ENCODE results near the gene SMARCC2. TPM values are rescaled to one million over a fixed set of nuclear protein-coding genes. Genes with fewer than 3 reads are reported as not detected.
A peak's percentile ranks its signal among the peaks of the same experiment; 100 is the strongest.

Gene SMARCC2
- total RNA-seq, 2 donors from 2014 or later: 101 to 123 TPM

DNA sequence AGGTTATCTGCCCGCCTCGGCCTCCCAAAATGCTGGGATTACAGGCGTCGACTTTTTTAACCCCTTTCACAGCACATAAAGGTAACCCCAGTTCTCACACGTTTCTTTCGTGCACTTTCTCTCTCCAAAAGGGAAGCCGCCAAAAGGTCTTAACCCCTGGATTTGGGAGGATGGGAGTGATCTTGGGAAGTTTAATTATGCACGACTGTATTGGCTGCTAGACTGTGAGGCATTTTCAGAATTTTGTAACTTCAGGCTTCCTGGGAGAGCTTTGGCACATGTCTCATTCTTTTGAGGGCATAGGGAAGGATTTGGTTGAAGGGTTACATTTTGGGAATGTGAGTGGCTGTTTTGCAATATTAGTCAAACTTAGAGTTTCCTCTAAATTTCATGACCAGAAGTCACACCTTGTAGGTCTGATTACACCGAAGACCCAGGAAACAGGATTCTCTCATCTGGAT lies 1.4 kb upstream of the SMARCC2 start:
- ATAC-seq: no peak
- peaks cover 19 to 21% of the 10 kb centered on the region in 2 donors for H3K36me3 Mint-ChIP-seq
- DNase-seq (ENCODE audit: low spot score in 2 of 2): no peak
- H3K9me3 Mint-ChIP-seq: peaks cover 0 to 6% of the 10 kb centered on the region in 2 donors
- peak overlapping the region; percentile 96 to 100 for H3K27ac Mint-ChIP-seq

DNA sequence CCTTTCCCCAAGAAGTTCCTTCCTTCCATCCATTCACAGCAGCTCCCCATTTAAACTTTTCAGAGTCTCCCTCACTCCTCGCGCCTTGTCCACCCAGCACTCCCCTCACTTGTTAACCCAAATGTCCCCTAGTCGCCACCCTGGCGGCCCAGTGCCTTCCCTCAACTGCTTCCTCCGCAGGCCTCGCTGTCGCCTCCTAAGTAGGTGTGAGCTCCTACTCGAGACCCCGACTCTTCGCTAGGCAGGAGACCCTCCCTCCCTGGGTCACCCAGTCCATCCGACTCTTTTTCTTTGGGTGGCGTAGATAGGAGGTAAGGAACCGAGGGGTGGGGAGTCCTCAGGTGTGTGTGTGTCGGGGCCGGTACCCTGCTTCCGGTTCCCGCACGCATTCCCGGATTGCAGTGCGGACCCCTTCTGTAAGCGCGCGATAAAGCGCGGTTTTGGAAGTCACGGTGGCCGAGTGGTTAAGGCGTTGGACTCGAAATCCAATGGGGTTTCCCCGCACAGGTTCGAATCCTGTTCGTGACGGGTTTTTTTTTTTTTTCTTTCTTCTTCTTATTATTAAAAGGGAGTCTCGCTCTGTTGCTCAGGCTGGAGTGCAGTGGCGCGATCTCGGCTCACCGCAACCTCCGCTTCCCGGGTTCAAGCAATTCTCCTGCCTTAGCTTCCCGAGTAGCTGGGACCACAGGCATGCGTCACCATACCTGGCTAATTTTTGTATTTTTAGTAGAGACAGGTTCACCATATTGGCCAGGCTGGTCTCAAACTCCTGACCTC lies 823 bp upstream of the SMARCC2 start:
- Mint-ChIP-seq H3K36me3 (peaks cover 19 to 24% of the 10 kb centered on the region in 2 donors), H3K9me3 (peaks cover 0 to 6% of the 10 kb centered on the region in 2 donors), H3K27ac (peak overlapping the region; percentile 96 to 100)
- DNase-seq (ENCODE audit: low spot score in 2 of 2) (peak; percentile 88 to 92), ATAC-seq (peak; percentile 60 to 64)

DNA sequence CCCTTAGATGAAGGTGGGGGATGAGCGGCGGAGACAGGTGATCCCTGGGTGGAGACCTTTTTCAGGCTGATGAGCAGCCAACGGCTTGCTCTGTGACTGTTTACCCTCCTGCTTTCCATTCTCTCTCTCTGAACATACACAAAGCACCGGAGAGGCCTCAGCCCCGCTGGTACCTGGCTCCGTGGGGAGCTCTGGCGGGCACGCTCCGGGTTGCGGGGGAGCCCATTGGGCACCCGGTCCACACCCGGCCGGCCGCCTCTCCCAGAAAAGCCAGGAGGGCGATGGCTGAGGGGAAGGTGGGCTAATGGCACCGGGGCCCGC lies 545 bp downstream of the SMARCC2 start:
- H3K36me3 Mint-ChIP-seq: peaks cover 24 to 25% of the 10 kb centered on the region in 2 donors
- ATAC-seq (no peak), DNase-seq (ENCODE audit: low spot score in 2 of 2) (peak; percentile 21 to 67)
- peaks cover 0 to 6% of the 10 kb centered on the region in 2 donors for H3K9me3 Mint-ChIP-seq
- peak overlapping the region; percentile 64 to 95 for H3K27ac Mint-ChIP-seq

DNA sequence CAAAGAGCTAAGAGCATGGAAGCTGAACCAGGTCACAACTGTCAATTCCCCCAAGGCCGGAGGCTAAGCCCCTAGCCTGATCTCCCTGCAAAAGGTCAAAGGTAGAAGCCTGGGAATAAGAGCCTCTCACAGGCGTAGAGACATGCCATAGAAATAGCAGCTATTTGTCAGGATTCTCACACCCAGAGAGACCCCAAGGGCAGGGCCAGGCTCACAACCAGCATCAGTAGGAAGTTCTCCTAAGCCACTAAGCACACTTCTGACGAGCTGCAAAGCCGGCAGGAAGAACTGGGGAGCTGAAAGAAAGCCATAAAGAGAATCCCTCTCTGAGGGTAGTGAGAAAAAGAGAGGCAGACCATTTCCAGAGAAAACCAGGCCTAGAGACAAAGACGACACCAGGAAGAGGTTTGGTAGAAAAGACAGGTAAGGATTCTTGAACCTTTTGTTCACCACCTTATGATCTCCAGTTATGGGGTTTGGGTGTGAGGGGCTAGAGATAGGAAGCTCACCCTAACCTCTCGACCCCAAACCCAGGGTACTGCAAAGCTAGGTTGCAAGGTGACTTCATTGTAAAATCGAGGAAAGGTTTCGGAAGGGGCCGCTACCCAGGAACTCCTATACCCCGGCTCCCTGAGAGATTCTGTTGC lies 1.0 kb downstream of the SMARCC2 start:
- H3K9me3 Mint-ChIP-seq: peaks cover 0 to 3% of the 10 kb centered on the region in 2 donors
- H3K36me3 Mint-ChIP-seq: peaks cover 24 to 25% of the 10 kb centered on the region in 2 donors
- DNase-seq (ENCODE audit: low spot score in 2 of 2): no peak
- peak overlapping the region; percentile 64 to 95 for H3K27ac Mint-ChIP-seq
- no peak for ATAC-seq

DNA sequence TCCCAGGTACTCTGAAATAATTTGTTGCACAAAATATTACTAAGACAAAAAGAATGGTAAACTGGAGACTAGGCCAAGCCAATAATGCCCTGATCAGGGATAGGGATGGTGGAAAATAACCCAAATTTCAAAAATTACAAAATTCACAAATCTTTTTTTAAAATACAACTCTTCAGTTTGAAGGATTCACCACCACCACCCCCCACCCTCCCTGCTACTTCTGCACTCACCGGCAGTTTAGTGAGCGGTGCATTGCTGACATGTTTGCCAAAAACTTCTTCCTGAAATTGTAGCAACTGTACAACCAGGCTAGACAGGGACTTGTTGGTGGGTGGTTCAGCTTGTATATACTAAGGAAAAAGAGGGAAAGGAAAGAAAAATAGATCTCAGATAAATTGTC lies 2.3 kb downstream of the SMARCC2 start:
- Mint-ChIP-seq H3K9me3 (no peaks in the 10 kb centered on the region), H3K27ac (peak overlapping the region in 1 of 2 donors; percentile 64), H3K36me3 (peaks cover 24 to 25% of the 10 kb centered on the region in 2 donors)
- no peak for ATAC-seq
- DNase-seq (ENCODE audit: low spot score in 2 of 2): no peak

DNA sequence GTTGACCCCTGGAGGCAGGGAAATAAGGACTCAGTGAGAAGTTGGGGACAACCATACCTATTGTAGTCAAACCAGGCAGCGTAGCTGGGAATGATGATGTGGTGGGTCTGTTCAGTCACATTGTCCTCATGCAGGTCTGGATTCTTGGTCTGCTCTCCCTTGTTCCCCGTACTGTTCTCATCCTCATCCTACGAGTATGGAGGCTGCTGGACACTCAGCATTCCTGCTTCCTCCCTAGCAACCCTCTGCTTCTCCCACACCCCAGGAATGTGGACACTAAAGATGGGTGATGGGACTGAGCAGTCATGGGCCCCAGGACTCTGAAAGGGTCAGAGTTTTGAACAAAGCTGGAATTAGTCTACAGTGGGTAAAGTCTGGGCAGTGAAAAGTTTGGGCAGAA lies 10.9 kb downstream of the SMARCC2 start:
- ATAC-seq (no peak), DNase-seq (ENCODE audit: low spot score in 2 of 2) (no peak)
- Mint-ChIP-seq H3K9me3 (no peaks in the 10 kb centered on the region), H3K36me3 (peaks cover 11 to 16% of the 10 kb centered on the region in 2 donors), H3K27ac (peak overlapping the region; percentile 40 to 70)

DNA sequence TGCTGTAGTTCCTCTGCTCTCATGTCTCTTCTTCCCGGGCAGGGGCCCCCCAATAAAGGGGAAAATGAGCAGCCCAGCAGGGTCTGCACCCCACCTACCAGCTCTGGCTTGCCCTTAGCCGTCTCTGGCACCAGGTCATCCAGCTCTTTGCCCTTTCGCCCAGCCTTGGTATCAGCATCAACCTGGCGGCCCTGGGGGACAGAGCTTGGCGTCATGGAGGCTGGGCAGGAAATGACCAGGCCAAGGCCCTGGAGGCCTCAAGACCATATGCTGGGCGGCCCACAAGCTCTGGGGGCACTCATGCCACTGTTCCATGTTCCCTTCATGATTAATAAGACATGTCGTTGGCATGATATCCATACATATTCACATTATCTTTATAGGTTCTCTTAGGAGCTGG lies 16.4 kb downstream of the SMARCC2 start:
- Mint-ChIP-seq H3K36me3 (peaks cover 4 to 12% of the 10 kb centered on the region in 2 donors), H3K27ac (no peak overlapping the region), H3K9me3 (no peaks in the 10 kb centered on the region)
- ATAC-seq (no peak), DNase-seq (ENCODE audit: low spot score in 2 of 2) (no peak)

DNA sequence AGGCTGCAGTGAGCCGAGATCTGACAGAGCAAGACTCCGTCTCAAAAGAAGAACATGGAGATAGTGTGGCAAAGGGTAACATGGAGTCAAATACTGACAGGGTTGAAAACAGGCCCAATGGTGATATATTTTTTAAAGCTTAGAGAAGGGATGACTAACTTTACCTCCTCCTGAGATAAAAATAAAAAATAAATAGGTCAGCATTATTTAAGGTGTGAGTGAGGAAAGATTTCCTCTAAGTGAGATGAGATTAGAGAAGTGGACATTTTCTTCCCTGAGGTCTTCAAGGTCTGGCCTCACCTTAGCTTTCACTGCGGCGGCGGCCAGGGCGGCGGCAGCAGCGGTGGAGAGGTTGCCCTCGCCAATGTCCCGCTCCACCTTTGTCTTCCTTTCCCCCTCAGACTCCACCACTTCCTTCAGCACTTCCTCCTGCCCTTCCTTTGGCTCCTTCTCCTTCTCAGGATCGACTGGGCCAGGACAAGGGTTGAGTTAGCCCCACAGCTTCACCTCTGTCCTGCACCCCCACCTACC lies 20.0 kb downstream of the SMARCC2 start:
- Mint-ChIP-seq H3K9me3 (no peaks in the 10 kb centered on the region), H3K36me3 (peaks cover 0 to 13% of the 10 kb centered on the region in 2 donors), H3K27ac (peak overlapping the region; percentile 59 to 77)
- DNase-seq (ENCODE audit: low spot score in 2 of 2) (no peak), ATAC-seq (no peak)

DNA sequence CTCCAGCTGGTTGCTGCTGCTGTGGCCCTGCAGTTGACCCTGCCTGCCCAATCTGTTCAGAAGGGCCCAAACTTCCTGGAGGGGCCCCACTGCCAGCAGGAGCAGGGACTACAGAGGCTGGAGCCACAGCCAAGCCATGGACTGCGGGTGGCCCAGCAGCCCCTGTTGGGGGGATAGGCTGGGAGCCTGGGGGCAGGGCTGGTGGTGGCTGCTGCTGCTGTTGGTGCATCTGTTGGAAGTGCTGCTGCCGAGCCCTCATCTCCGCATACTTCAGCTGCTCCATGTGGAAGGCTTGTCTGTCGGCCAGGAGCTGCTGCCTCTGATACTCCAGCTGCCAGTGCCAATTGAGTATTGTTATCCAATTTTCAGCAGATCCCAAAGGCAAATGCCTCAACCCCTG lies 23.9 kb downstream of the SMARCC2 start:
- peak overlapping the region; percentile 70 to 88 for H3K27ac Mint-ChIP-seq
- peaks cover 13 to 22% of the 10 kb centered on the region in 2 donors for H3K36me3 Mint-ChIP-seq
- DNase-seq (ENCODE audit: low spot score in 2 of 2): no peak
- ATAC-seq: no peak
- no peaks in the 10 kb centered on the region for H3K9me3 Mint-ChIP-seq

DNA sequence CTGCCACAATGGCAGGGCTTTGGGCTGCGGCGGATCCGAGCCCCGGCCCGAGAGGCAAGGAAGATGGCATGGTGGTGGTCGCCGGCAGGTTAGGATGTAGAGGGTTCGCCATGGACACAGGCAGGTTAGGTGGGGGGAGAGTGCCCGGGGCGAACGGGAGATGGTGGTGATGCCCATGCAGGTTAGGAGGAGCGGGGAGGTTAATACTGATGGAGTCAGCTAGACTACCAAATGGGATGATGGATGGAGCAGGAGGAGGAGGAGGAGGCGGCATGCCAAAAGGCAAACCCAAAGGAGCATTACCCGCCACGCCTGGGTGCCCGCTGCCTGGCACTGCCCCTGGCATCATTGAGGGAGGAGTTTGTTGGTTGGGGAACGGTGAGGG lies 24.9 kb downstream of the SMARCC2 start:
- Mint-ChIP-seq H3K9me3 (no peaks in the 10 kb centered on the region), H3K36me3 (peaks cover 23 to 32% of the 10 kb centered on the region in 2 donors), H3K27ac (peak overlapping the region; percentile 68 to 87)
- no peak for ATAC-seq
- no peak for DNase-seq (ENCODE audit: low spot score in 2 of 2)

DNA sequence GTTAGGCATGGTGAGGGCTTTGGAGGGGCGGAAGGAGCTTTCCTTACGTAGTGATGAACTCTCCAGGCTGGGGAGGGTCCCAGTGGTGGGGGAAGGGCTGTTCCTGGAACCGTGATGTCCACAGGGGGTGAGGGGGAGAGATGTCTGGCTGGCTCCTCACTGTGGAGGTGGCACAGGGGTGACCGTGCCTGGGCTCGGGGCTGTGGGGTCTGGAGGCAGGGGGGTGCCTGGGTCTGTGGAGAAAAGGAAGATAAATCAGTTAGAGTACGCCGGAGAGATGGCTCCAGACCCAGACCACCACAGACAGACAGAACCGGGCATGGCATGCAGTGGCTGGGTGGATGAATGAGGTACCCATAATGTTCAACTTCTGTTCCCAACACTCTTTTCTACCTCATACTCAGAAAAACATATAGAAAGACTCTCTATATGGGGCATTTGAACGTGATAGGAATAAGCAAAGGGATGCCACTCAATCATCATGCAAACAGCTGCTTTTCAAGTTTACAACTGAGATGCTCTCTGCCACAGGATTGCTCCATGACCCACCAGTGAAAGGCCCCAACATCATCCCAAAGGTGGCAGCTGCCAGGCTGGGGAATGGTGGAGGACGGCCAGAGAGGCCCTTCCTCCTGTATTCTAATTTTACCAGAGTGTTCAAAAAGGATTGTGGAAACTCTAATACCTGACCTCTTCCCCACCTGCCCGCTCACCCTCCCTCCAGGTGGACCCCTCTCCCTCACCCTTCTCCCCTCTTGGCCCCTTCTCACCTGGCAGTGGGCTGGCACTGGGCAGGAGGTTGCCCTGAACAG lies 25.5 kb downstream of the SMARCC2 start:
- peak overlapping the region; percentile 68 to 87 for H3K27ac Mint-ChIP-seq
- DNase-seq (ENCODE audit: low spot score in 2 of 2) (no peak), ATAC-seq (no peak)
- H3K9me3 Mint-ChIP-seq: no peaks in the 10 kb centered on the region
- H3K36me3 Mint-ChIP-seq: peaks cover 29 to 38% of the 10 kb centered on the region in 2 donors

DNA sequence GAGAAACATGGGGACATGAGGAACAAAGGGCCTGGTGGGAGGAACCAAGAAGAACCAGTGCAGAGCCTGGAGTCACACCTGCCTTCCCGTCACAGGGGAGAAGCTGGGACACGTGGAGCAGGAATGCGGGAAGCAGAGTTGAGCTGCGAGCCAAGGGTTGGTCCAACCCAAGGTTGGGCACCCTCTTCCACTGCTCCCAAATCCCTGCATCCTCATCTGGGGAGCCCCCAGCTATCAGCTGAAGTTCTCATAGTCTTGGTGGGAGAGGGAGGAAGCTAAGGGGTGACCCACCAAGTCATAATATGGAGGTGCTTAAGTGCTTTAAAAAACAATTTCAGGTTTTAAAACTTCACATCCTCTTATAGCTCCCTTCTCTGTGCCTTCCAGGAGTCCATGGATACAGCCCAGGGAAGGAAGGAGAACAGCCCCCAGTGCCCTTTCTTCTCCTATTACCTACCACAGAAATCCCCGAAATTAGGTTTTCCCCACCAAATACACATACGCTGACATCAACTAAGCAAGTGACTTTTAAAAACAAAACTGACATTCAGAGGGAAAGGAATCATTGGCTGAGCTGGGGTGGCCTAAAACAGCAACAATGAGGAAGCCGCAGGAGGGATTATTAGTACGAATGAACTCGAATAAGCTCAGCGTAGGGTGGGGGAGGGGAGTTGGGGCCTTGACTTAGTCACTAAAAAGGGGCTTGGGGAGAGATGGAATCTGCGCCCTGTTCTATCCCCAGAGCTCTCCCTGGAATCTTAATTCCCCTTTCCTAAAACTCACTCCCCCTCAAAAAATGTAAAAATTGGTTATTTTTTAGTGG lies 26.6 kb downstream of the SMARCC2 start:
- H3K27ac Mint-ChIP-seq: peak overlapping the region; percentile 39 to 95
- DNase-seq (ENCODE audit: low spot score in 2 of 2) (no peak), ATAC-seq (no peak)
- no peaks in the 10 kb centered on the region for H3K9me3 Mint-ChIP-seq
- peaks cover 36 to 44% of the 10 kb centered on the region in 2 donors for H3K36me3 Mint-ChIP-seq

DNA sequence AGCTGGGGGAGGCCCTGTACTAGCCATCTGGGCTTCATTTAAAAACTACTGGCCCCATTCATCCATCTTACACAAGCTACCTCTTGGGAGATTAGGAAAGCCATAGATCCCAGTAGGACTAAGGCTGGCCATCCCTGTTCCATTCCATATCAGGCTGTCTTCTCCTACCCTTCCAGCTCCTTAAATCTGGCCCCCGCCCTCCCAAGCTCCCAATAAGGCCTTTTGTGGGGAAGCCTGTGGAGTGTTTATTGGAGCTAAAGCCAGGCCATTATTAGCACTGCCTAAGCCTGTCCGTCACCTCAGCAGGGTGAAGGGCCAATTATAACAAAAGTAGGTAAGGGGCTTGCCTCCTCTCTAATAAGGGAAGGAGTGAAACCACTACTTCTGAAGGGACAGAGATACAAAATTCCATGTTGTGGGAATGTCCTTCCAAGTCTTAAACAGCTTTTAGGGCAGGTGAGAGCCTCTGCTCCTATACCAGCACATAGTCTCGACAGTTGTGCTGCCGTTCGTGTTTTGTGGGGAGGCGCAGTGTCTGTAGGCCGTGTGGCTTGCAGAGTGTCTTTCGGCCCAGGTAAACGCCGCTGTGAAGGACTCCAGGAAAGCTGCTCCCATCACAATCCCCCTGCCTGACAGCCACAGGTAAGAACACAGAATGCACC lies 27.5 kb downstream of the SMARCC2 start:
- H3K9me3 Mint-ChIP-seq: no peaks in the 10 kb centered on the region
- H3K27ac Mint-ChIP-seq: peak overlapping the region; percentile 81 to 95
- peaks cover 42 to 48% of the 10 kb centered on the region in 2 donors for H3K36me3 Mint-ChIP-seq
- DNase-seq (ENCODE audit: low spot score in 2 of 2) (no peak), ATAC-seq (no peak)

DNA sequence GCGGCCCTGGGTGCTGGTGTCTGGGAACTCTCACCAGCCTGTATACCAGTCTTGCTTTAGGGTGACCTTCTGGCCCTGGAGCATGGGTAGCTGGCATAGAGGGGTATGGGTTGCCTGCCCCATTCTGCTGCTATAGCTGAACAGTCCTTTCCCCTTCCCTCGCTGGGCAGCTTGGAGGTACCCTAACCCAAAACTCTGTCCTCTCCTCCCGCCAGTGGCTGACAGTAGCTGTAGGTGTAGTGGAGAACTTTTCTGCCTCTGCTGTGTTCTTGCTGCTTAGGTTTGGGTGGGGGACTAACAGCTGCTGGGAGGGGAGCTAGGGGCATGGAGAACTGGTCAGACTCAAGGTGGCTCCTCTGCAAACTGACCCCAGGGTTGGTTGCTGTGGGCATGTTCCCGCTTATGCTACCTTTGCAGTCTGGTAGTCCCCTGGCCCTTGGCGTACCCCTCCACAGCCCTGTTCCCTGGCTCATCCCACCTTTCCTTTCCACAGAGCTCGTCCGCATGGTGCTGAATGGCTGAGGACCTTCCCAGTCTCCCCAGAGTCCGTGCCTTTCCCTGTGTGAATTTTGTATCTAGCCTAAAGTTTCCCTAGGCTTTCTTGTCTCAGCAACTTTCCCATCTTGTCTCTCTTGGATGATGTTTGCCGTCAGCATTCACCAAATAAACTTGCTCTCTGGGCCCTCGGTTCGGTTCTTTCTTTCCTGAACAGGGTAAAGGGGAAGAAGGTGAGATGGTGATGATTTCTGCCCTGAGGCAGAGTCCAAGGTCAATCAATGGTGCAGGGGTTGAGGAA lies 28.2 kb downstream of the SMARCC2 start:
- DNase-seq (ENCODE audit: low spot score in 2 of 2) (no peak), ATAC-seq (no peak)
- Mint-ChIP-seq H3K27ac (peak overlapping the region; percentile 81 to 95), H3K36me3 (peaks cover 42 to 53% of the 10 kb centered on the region in 2 donors), H3K9me3 (no peaks in the 10 kb centered on the region)

Measured in activated naive CD4-positive, alpha-beta T cell treated with anti-CD3 and anti-CD28 coated beads, Interleukin-2, amount 50 U/mL, for 72 hours (primary cell).